HG03439 (cell line): ENCODE results near the gene ZNF862.
"Not testable (repeated sequence)": the region's sequence is repeated elsewhere in the genome, so short reads cannot be mapped to it uniquely, and the experiment has no call there.

Experiments
- ATAC-seq: cut with Tn5 transposase; IDR thresholded peaks from one replicate; pipeline ENCODE4 v1.9.1; 2021; ENCODE audit warnings: mild to moderate bottlenecking, moderate library complexity; ENCODE audit not compliant: unreplicated experiment

ZNF862 gene

GRCh38 chr7:149879271-149879743, 41.1 kb downstream of the ZNF862 start:
- ATAC-seq = no peak

GRCh38 chr7:149879766-149880637, 41.8 kb downstream of the ZNF862 start:
- ATAC-seq = no peak

- no peak for ATAC-seq
These were observed 42.6 kb downstream of the ZNF862 start for GRCh38 chr7:149880638-149881311.

GRCh38 chr7:149881328-149882247, 43.4 kb downstream of the ZNF862 start:
- ATAC-seq = no peak

- ATAC-seq = no peak
These were observed 44.3 kb downstream of the ZNF862 start for GRCh38 chr7:149882248-149883047.

GRCh38 chr7:149883048-149883438, 44.9 kb downstream of the ZNF862 start:
- no peak for ATAC-seq

GRCh38 chr7:149883452-149883861, 45.3 kb downstream of the ZNF862 start:
- no peak for ATAC-seq

GRCh38 chr7:149884016-149884415, 45.8 kb downstream of the ZNF862 start:
- no peak for ATAC-seq

GRCh38 chr7:149884541-149884940, 46.4 kb downstream of the ZNF862 start:
- no peak for ATAC-seq

- no peak for ATAC-seq
These were observed 47.2 kb downstream of the ZNF862 start for GRCh38 chr7:149885191-149886017.

- ATAC-seq = no peak
These were observed 47.8 kb downstream of the ZNF862 start for GRCh38 chr7:149886018-149886415.

- no peak for ATAC-seq
These were observed 49.1 kb downstream of the ZNF862 start for GRCh38 chr7:149887311-149887710.

GRCh38 chr7:149890715-149891114, 52.5 kb downstream of the ZNF862 start:
- not testable (repeated sequence) for ATAC-seq

- not testable (repeated sequence) for ATAC-seq
These were observed 56.8 kb downstream of the ZNF862 start for GRCh38 chr7:149894957-149895356.

- not testable (repeated sequence) for ATAC-seq
These were observed 69.7 kb downstream of the ZNF862 start for GRCh38 chr7:149907776-149908376.

- not testable (repeated sequence) for ATAC-seq
These were observed 72.0 kb downstream of the ZNF862 start for GRCh38 chr7:149910219-149910618.

GRCh38 chr7:149912126-149912525, 74.0 kb downstream of the ZNF862 start:
- ATAC-seq = not testable (repeated sequence)
